ENCODE results near the gene MEI1.

GRCh38 chr22:41842996-41843970 lies 144.0 kb downstream of the MEI1 start:
- TF ChIP-seq YY1 (IDR thresholded peaks at IDR 0.05; ENCODE audit: insufficient read depth, insufficient read length) (no peak), ZNF274 (IDR thresholded peaks at IDR 0.05; ENCODE audit: low read depth, low read length) (no peak)
